SK-N-SH (cell line): Measurements from ENCODE around the gene LRMDA. TPM values are rescaled to one million over a fixed set of nuclear protein-coding genes. Genes with fewer than 3 reads are reported as not detected.

Experiments used
- CTCF ChIA-PET: fragments of 300-600, 350-600 bp; formaldehyde crosslinking; extraction: SDS; loops from one replicate; lab custom pipeline; 2021; lab: Yijun Ruan, JAX
- POLR2A ChIA-PET: fragments of 350-600 bp; sonication (Branson Sonifier 250); formaldehyde crosslinking; extraction: SDS; loops from one replicate; lab custom pipeline; 2020; ENCODE audit warnings: antibody characterized with exemption, inconsistent platforms; lab: Yijun Ruan, JAX
- DNase-seq: peaks from one replicate; pipeline ENCODE4 v3.0.0; 2012
- H2AFZ ChIP-seq: fragments of 200-600 bp; sonication (generic); 2 replicates; pipeline ENCODE4 v1.8.1; 2016; ENCODE audit warnings: antibody characterized with exemption, mild to moderate bottlenecking, low read depth
- H3F3A ChIP-seq: fragments of 200-600 bp; sonication (generic); replicated peaks from 2 replicates; pipeline ENCODE3; 2016; ENCODE audit warnings: antibody characterized with exemption, mild to moderate bottlenecking; ENCODE audit not compliant: insufficient read depth
- H3K27ac ChIP-seq, 2 experiments: fragments of 200-500 bp in 1 of 2; fragments of 200-600 bp in 1 of 2; sonication (Bioruptor generic) in 1 of 2; sonication (generic), shearing (Covaris generic) in 1 of 2; 2 replicates each; pipeline versions ENCODE4 v1.5.1 to v1.6.1; 2014 to 2016; ENCODE audit warnings: low read depth in 2 of 2, inconsistent platforms in 1 of 2, low read length in 1 of 2, mild to moderate bottlenecking in 1 of 2, mixed read lengths in 1 of 2
- H3K27me3 ChIP-seq: fragments of 200-600 bp; sonication (generic), shearing (Covaris generic); 2 replicates; pipeline ENCODE4 v1.6.1; 2016; ENCODE audit warnings: mixed run types; ENCODE audit not compliant: insufficient read depth
- H3K36me3 ChIP-seq, 2 experiments: fragments of 200-500 bp in 1 of 2; fragments of 200-600 bp in 1 of 2; sonication (Bioruptor generic) in 1 of 2; sonication (generic) in 1 of 2; replicated peaks in 1 of 2; 2 replicates each; pipeline versions ENCODE3 to v1.5.1; 2014 to 2016; ENCODE audit warnings: low read length in 1 of 2, mild to moderate bottlenecking in 1 of 2; ENCODE audit not compliant: insufficient read depth in 2 of 2, control insufficient read depth in 1 of 2
- H3K4me1 ChIP-seq, 2 experiments: fragments of 200-500 bp in 1 of 2; fragments of 200-600 bp in 1 of 2; sonication (Bioruptor generic) in 1 of 2; sonication (generic), shearing (Covaris generic) in 1 of 2; 2 replicates each; pipeline versions ENCODE4 v1.5.1 to v1.6.1; 2014 to 2016; ENCODE audit warnings: low read depth in 1 of 2, low read length in 1 of 2, mixed run types in 1 of 2; ENCODE audit not compliant: insufficient read depth in 2 of 2, control insufficient read depth in 1 of 2
- H3K4me2 ChIP-seq: fragments of 200-600 bp; sonication (generic), shearing (Covaris generic); 2 replicates; pipeline ENCODE4 v1.6.1; 2017; ENCODE audit warnings: mixed run types
- H3K4me3 ChIP-seq, 2 experiments: fragments of 200-500 bp in 1 of 2; fragments of 200-600 bp in 1 of 2; sonication (Bioruptor generic) in 1 of 2; sonication (generic), shearing (Covaris generic) in 1 of 2; 2 replicates each; pipeline versions ENCODE4 v1.5.1 to v1.8.1; 2014 to 2016; ENCODE audit warnings: low read depth in 2 of 2, inconsistent platforms in 1 of 2, low read length in 1 of 2, mild to moderate bottlenecking in 1 of 2, mixed read lengths in 1 of 2, moderate library complexity in 1 of 2
- H3K79me2 ChIP-seq: fragments of 200-600 bp; sonication (generic); 2 replicates; pipeline ENCODE4 v1.8.1; 2017; ENCODE audit warnings: mild to moderate bottlenecking; ENCODE audit not compliant: insufficient read depth
- H3K9ac ChIP-seq: fragments of 200-600 bp; sonication (generic); 2 replicates; pipeline ENCODE4 v1.6.1; 2017; ENCODE audit warnings: mixed run types
- H3K9me2 ChIP-seq: fragments of 200-600 bp; sonication (generic); 2 replicates; pipeline ENCODE4 v1.6.1; 2017; ENCODE audit warnings: mixed run types
- H3K9me3 ChIP-seq: fragments of 200-600 bp; sonication (generic); 2 replicates; pipeline ENCODE4 v1.6.1; 2017; ENCODE audit warnings: mixed run types, mild to moderate bottlenecking, moderate library complexity
- H4K20me1 ChIP-seq: fragments of 200-600 bp; sonication (generic); 2 replicates; pipeline ENCODE4 v1.6.1; 2017; ENCODE audit warnings: mild to moderate bottlenecking, mixed run types; ENCODE audit not compliant: insufficient read depth
- CHD2 ChIP-seq: fragments of 150-350 bp; IDR thresholded peaks from 2 replicates; pipeline ENCODE4 v1.6.1; 2018; ENCODE audit warnings: low read length; ENCODE audit not compliant: partially characterized antibody
- ELF1 ChIP-seq: IDR thresholded peaks from 2 replicates; pipeline ENCODE4 v1.4.0; 2012
- EP300 ChIP-seq, 2 experiments: IDR thresholded peaks; 2 replicates each; pipeline versions ENCODE4 v1.4.0 to v1.6.1; 2012; ENCODE audit warnings: borderline replicate concordance in 1 of 2, low read depth in 1 of 2, low read length in 1 of 2
- EZH2phosphoT487 ChIP-seq: fragments of 200-600 bp; sonication (generic); IDR thresholded peaks from 2 replicates; pipeline ENCODE4 v1.6.1; 2017; ENCODE audit warnings: low read depth, mixed run types, mild to moderate bottlenecking, antibody characterized with exemption, moderate library complexity, borderline replicate concordance
- FOSL2 ChIP-seq: IDR thresholded peaks from 2 replicates; pipeline ENCODE4 v1.4.0; 2012; ENCODE audit warnings: low read depth, mild to moderate bottlenecking, moderate library complexity, borderline replicate concordance
- FOXM1 ChIP-seq: IDR thresholded peaks from 2 replicates; pipeline ENCODE4 v1.4.0; 2012; ENCODE audit warnings: low read depth, mild to moderate bottlenecking
- JUND ChIP-seq: IDR thresholded peaks from 2 replicates; pipeline ENCODE4 v1.4.0; 2012
- MEF2A ChIP-seq: IDR thresholded peaks from 2 replicates; pipeline ENCODE4 v1.4.0; 2012; ENCODE audit warnings: low read depth, borderline replicate concordance
- NFIC ChIP-seq: IDR thresholded peaks from 2 replicates; pipeline ENCODE4 v1.4.0; 2012; ENCODE audit warnings: borderline replicate concordance
- NRF1 ChIP-seq: IDR thresholded peaks from 2 replicates; pipeline ENCODE4 v1.6.1; 2012; ENCODE audit warnings: low read depth, mild to moderate bottlenecking, low read length
- POLR2AphosphoS5 ChIP-seq: IDR thresholded peaks from 2 replicates; pipeline ENCODE4 v1.6.1; 2012; ENCODE audit warnings: low read depth, low read length
- RCOR1 ChIP-seq: fragments of 150-350 bp; IDR thresholded peaks from 2 replicates; pipeline ENCODE4 v1.6.1; 2017; ENCODE audit warnings: antibody characterized with exemption, low read length
- RFX5 ChIP-seq: IDR thresholded peaks from 2 replicates; pipeline ENCODE4 v1.6.1; 2012; ENCODE audit warnings: mild to moderate bottlenecking, improper control_type of control experiment, low read length
- RXRA ChIP-seq: IDR thresholded peaks from 2 replicates; pipeline ENCODE4 v1.4.0; 2012; ENCODE audit warnings: low read depth, mild to moderate bottlenecking, borderline replicate concordance
- SIN3A ChIP-seq: IDR thresholded peaks from 2 replicates; pipeline ENCODE4 v1.6.1; 2012; ENCODE audit warnings: low read depth, mild to moderate bottlenecking, low read length, moderate library complexity, borderline replicate concordance
- SMC3 ChIP-seq: IDR thresholded peaks from 2 replicates; pipeline ENCODE4 v1.6.1; 2012; ENCODE audit warnings: low read depth, low read length, improper control_type of control experiment
- TAF1 ChIP-seq: IDR thresholded peaks from 2 replicates; pipeline ENCODE4 v1.6.1; 2012; ENCODE audit warnings: low read depth, mild to moderate bottlenecking, low read length, moderate library complexity, borderline replicate concordance
- TCF12 ChIP-seq: IDR thresholded peaks from 2 replicates; pipeline ENCODE4 v1.4.0; 2012
- YY1 ChIP-seq: IDR thresholded peaks from 2 replicates; pipeline ENCODE4 v1.4.0; 2012; ENCODE audit warnings: low read depth, mild to moderate bottlenecking
- WGBS: methylation state at CpG from one replicate; pipeline ENCODE4 v1.1.6; 2017; ENCODE audit warnings: low lambda C conversion rate; 5-methylcytosine and 5-hydroxymethylcytosine counted together
- polyA plus RNA-seq, 3 experiments: library from polyadenylated mRNA; depleted of rRNA; stranded (reverse); fragments of >200 nt; gene quantifications; 2 replicates each; pipeline ENCODE4 v1.2.3, GENCODE V29; 2012
- TF ChIP-seq, protein P1 (sequence below): fragments of 150-350 bp; IDR thresholded peaks from 2 replicates; pipeline ENCODE4 v1.6.1; 2017; ENCODE audit warnings: antibody characterized with exemption, low read length, low read depth, borderline replicate concordance
- TF ChIP-seq, protein P2 (sequence below): fragments of 150-350 bp; IDR thresholded peaks from 2 replicates; pipeline ENCODE4 v1.6.1; 2016; ENCODE audit warnings: mild to moderate bottlenecking, low read depth, low read length
- TF ChIP-seq, protein P3 (sequence below): IDR thresholded peaks from 2 replicates; pipeline ENCODE4 v1.4.0; 2012; ENCODE audit warnings: low read depth
- TF ChIP-seq, protein P4 (sequence below): fragments of 200-600 bp; sonication (generic); IDR thresholded peaks from 2 replicates; pipeline ENCODE4 v1.6.1; 2017; ENCODE audit warnings: antibody characterized with exemption, mild to moderate bottlenecking, moderate library complexity

LRMDA gene
- polyA plus RNA-seq, 1 of the 3 experiments (the other 2 are of a cell fraction), result 0.95 TPM

DNA sequence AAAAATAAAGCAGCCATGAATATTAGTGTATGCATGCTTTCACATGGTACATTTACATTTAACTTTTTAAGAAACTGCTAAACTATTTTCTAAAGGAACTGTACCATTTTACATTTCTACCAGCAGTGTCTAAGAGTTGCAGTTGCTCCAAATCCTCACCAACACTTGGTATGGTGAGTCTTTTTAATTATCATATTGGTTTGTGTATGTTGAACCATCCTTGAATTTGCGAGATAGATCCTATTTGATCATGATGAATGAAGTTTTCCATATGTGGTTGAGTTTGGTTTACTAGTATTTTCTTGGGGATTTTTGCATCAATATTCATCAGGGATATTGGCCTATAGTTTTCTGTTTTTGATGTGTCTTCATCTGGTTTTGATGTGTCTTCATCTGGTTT is 1057.2 kb downstream of the LRMDA start:
- no peaks in the 10 kb centered on the region for H3K9me2 ChIP-seq
- H4K20me1 ChIP-seq, result no peaks in the 10 kb centered on the region
- H3K9me3 ChIP-seq, result peaks cover 17% of the 10 kb centered on the region
- no peak overlapping the region for H3K4me2 ChIP-seq
- H3K27ac ChIP-seq, result no peak overlapping the region
- no peaks in the 10 kb centered on the region for H3K4me1 ChIP-seq
- WGBS, result 75% methylated on average over 1 of the region's 1 CpG
- ChIA-PET CTCF (interaction anchor here (1.3 kb wide), 1 partner anchor 21 kb away, joined by 3 read pairs; no protein-coding TSS in a partner anchor), POLR2A (no interaction called here)
- H3K9ac ChIP-seq, result no peak overlapping the region
- H2AFZ ChIP-seq, result no peak overlapping the region
- H3K79me2 ChIP-seq, result no peaks in the 10 kb centered on the region
- no peaks in the 10 kb centered on the region for H3K36me3 ChIP-seq
- no peak for DNase-seq
- H3K27me3 ChIP-seq, result no peaks in the 10 kb centered on the region
- H3K4me3 ChIP-seq, result no peak overlapping the region
- TF ChIP-seq MEF2A (no peak), RCOR1 (no peak), POLR2AphosphoS5 (no peak), FOSL2 (no peak), SMC3 (no peak), RXRA (no peak), EP300 (IDR thresholded peaks at IDR 0.05; ENCODE audit: borderline replicate concordance in 1 of 2, low read depth in 1 of 2, low read length in 1 of 2) (no peak), JUND (no peak), RFX5 (no peak)
- TF ChIP-seq, protein P1, sequence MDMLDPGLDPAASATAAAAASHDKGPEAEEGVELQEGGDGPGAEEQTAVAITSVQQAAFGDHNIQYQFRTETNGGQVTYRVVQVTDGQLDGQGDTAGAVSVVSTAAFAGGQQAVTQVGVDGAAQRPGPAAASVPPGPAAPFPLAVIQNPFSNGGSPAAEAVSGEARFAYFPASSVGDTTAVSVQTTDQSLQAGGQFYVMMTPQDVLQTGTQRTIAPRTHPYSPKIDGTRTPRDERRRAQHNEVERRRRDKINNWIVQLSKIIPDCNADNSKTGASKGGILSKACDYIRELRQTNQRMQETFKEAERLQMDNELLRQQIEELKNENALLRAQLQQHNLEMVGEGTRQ, result no peak
- peaks cover 8% of the 10 kb centered on the region for H3F3A ChIP-seq

DNA sequence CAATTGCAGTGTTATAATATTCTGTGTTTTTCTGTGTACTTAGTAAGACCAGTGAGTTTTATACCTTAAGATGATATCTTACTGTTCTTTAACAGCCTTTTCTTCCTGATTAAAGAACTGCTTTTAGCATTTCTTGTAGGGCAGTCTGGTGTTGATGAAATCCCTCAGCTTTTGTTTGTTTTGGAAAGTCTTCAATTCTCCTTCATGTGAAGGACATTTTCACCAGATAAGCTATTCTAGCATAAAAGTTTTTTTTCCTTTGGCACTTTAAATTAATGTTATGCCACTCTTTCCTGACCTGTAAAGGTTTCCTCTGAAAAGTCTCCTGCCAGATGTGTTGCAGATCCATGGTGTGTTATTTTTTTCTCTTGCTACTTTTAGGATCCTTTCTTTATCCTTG is 1059.8 kb downstream of the LRMDA start:
- H3K4me3 ChIP-seq, result no peak overlapping the region
- H3F3A ChIP-seq, result peaks cover 8% of the 10 kb centered on the region
- CTCF ChIA-PET, result no interaction called here
- H3K9ac ChIP-seq, result no peak overlapping the region
- no peak overlapping the region for H2AFZ ChIP-seq
- H3K27ac ChIP-seq, result no peak overlapping the region; a peak in 1 of 4 replicates
- H3K36me3 ChIP-seq, result no peaks in the 10 kb centered on the region
- POLR2A ChIA-PET, result no interaction called here
- H3K9me3 ChIP-seq, result peaks cover 20% of the 10 kb centered on the region
- no peaks in the 10 kb centered on the region for H3K4me1 ChIP-seq
- H3K27me3 ChIP-seq, result no peaks in the 10 kb centered on the region
- H3K4me2 ChIP-seq, result no peak overlapping the region
- H3K79me2 ChIP-seq, result no peaks in the 10 kb centered on the region
- no peak for DNase-seq
- H3K9me2 ChIP-seq, result no peaks in the 10 kb centered on the region
- no peaks in the 10 kb centered on the region for H4K20me1 ChIP-seq
- TF ChIP-seq NFIC (no peak), POLR2AphosphoS5 (no peak), YY1 (no peak), EP300 (IDR thresholded peaks at IDR 0.05; ENCODE audit: borderline replicate concordance in 1 of 2, low read depth in 1 of 2, low read length in 1 of 2) (no peak), NRF1 (no peak), TCF12 (no peak), ELF1 (no peak), MEF2A (no peak), FOXM1 (no peak), TAF1 (no peak), EZH2phosphoT487 (no peak), CHD2 (no peak), SIN3A (no peak)
- TF ChIP-seq, protein P2, sequence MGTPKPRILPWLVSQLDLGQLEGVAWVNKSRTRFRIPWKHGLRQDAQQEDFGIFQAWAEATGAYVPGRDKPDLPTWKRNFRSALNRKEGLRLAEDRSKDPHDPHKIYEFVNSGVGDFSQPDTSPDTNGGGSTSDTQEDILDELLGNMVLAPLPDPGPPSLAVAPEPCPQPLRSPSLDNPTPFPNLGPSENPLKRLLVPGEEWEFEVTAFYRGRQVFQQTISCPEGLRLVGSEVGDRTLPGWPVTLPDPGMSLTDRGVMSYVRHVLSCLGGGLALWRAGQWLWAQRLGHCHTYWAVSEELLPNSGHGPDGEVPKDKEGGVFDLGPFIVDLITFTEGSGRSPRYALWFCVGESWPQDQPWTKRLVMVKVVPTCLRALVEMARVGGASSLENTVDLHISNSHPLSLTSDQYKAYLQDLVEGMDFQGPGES, result no peak
- TF ChIP-seq, protein P3, sequence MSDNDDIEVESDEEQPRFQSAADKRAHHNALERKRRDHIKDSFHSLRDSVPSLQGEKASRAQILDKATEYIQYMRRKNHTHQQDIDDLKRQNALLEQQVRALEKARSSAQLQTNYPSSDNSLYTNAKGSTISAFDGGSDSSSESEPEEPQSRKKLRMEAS, result no peak
- TF ChIP-seq, protein P4, sequence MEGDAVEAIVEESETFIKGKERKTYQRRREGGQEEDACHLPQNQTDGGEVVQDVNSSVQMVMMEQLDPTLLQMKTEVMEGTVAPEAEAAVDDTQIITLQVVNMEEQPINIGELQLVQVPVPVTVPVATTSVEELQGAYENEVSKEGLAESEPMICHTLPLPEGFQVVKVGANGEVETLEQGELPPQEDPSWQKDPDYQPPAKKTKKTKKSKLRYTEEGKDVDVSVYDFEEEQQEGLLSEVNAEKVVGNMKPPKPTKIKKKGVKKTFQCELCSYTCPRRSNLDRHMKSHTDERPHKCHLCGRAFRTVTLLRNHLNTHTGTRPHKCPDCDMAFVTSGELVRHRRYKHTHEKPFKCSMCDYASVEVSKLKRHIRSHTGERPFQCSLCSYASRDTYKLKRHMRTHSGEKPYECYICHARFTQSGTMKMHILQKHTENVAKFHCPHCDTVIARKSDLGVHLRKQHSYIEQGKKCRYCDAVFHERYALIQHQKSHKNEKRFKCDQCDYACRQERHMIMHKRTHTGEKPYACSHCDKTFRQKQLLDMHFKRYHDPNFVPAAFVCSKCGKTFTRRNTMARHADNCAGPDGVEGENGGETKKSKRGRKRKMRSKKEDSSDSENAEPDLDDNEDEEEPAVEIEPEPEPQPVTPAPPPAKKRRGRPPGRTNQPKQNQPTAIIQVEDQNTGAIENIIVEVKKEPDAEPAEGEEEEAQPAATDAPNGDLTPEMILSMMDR, result no peak
